GM23248 (cell line): ENCODE data around the gene C9orf43.

Experiments
- EZH2 ChIP-seq: fragments of 200-600 bp; sonication (generic); IDR thresholded peaks from 2 replicates; pipeline ENCODE4 v1.6.1; 2018; ENCODE audit warnings: antibody characterized with exemption, mild to moderate bottlenecking; ENCODE audit not compliant: insufficient read depth, poor library complexity, severe bottlenecking
- EZH2phosphoT487 ChIP-seq: fragments of 200-600 bp; sonication (generic); IDR thresholded peaks from 2 replicates; pipeline ENCODE4 v1.6.1; 2018; ENCODE audit warnings: antibody characterized with exemption, moderate library complexity, mild to moderate bottlenecking, low read depth; ENCODE audit not compliant: insufficient read depth

DNA sequence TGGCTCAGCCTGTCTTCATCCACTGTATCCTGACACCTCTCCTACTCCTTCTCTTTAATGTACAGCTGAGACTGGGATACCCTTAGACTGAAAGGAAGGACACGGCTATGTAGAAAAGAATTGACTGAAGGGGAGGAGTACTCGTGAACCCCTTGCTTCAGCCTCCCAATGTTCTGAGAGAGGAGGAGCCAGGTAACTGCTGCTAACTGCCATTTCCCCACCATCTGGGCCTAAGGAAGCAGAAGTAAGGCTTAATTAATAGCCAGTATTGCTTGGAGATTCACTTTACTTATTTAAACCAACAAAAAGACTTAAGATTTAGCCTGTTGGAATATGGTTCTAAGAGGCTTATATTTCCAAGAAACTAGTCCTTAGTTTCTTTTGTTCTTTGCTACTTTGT lies 34.2 kb downstream of the C9orf43 start:
- no peak for TF ChIP-seq EZH2phosphoT487
- no peak for TF ChIP-seq EZH2
